Ishikawa (cell line): ENCODE results near the gene AP3D1.

Source experiments
- CEBPB ChIP-seq: IDR thresholded peaks from 2 replicates; pipeline ENCODE4 v1.6.1; 2012
- CREB1 ChIP-seq: IDR thresholded peaks from 2 replicates; pipeline ENCODE4 v1.6.1; 2012; ENCODE audit warnings: low read depth
- NFIC ChIP-seq: IDR thresholded peaks from 2 replicates; pipeline ENCODE4 v1.6.1; 2012
- RAD21 ChIP-seq: IDR thresholded peaks from 2 replicates; pipeline ENCODE4 v1.6.1; 2012; ENCODE audit warnings: low read depth
- TCF12 ChIP-seq: IDR thresholded peaks from 2 replicates; pipeline ENCODE4 v1.6.1; 2012; ENCODE audit warnings: low read depth
- YY1 ChIP-seq: IDR thresholded peaks from 2 replicates; pipeline ENCODE4 v1.6.1; 2012; ENCODE audit warnings: low read depth

- TF ChIP-seq CREB1 (no peak), CEBPB (no peak), NFIC (no peak), RAD21 (no peak), TCF12 (no peak), YY1 (no peak)
Measured at GRCh38 chr19:2176337-2176994, 25.1 kb upstream of the AP3D1 start.
